Right kidney (tissue), 9 donors: ENCODE data around the gene CHST10.
"Not testable (repeated sequence)": the region's sequence is repeated elsewhere in the genome, so short reads cannot be mapped to it uniquely, and the experiment has no call there.

Experiments used
- DNase-seq: peaks from one replicate; pipeline ENCODE4 v3.0.0-alpha.2; 2016
- long read RNA-seq, 8 donors: transcript quantifications; one replicate each; lab custom pipeline, GENCODE V29; 2026

CHST10 gene
- long read RNA-seq, donor 1, transcript CHST10-201 (7 exons, 2,842 nt), result major isoform, 7 of 7 reads
- long read RNA-seq, donor 1, partial matches to known transcripts, result 0 of 7 reads
- long read RNA-seq, donor 1, other reads (novel, unspliced or antisense), result 0 of 7 reads
- long read RNA-seq, donor 2, partial matches to known transcripts, result 0 of 2 reads
- long read RNA-seq, donor 2, other reads (novel, unspliced or antisense), result 0 of 2 reads
- long read RNA-seq, donor 3, partial matches to known transcripts, result 0 of 2 reads
- long read RNA-seq, donor 3, other reads (novel, unspliced or antisense), result 0 of 2 reads
- long read RNA-seq, donor 4, partial matches to known transcripts, result 0 of 4 reads
- long read RNA-seq, donor 4, other reads (novel, unspliced or antisense), result 0 of 4 reads
- long read RNA-seq, donor 5, transcript CHST10-201 (7 exons, 2,842 nt), result major isoform, 5 of 5 reads
- long read RNA-seq, donor 5, partial matches to known transcripts, result 0 of 5 reads
- long read RNA-seq, donor 5, other reads (novel, unspliced or antisense), result 0 of 5 reads
- long read RNA-seq, donor 6, partial matches to known transcripts, result 0 of 3 reads
- long read RNA-seq, donor 6, other reads (novel, unspliced or antisense), result 0 of 3 reads
- long read RNA-seq, donor 7, transcript CHST10-201 (7 exons, 2,842 nt), result major isoform, 7 of 7 reads
- long read RNA-seq, donor 7, partial matches to known transcripts, result 0 of 7 reads
- long read RNA-seq, donor 7, other reads (novel, unspliced or antisense), result 0 of 7 reads
- long read RNA-seq, donor 8, partial matches to known transcripts, result 0 of 1 reads
- long read RNA-seq, donor 8, other reads (novel, unspliced or antisense), result 0 of 1 reads

GRCh38 chr2:100416935-100417710, at the start of gene CHST10:
CHST10 (minus strand) TSS chr2:100417668; CDS start chr2:100406675, 10,993 bp downstream.
- DNase-seq, result peak; percentile 92

- no peak for DNase-seq
These were observed 43.5 kb upstream of the CHST10 start for GRCh38 chr2:100460904-100461530.

GRCh38 chr2:100456357-100456756, 38.9 kb upstream of the CHST10 start:
- DNase-seq, result not testable (repeated sequence)

GRCh38 chr2:100453853-100454252, 36.4 kb upstream of the CHST10 start:
- DNase-seq, result no peak

GRCh38 chr2:100451734-100452133, 34.3 kb upstream of the CHST10 start:
- no peak for DNase-seq

- DNase-seq, result no peak
These were observed 33.6 kb upstream of the CHST10 start for GRCh38 chr2:100451092-100451491.

- DNase-seq, result no peak
These were observed 29.2 kb upstream of the CHST10 start for GRCh38 chr2:100446696-100447095.

GRCh38 chr2:100437751-100438150, 20.3 kb upstream of the CHST10 start:
- DNase-seq, result no peak

- no peak for DNase-seq
These were observed 12.3 kb upstream of the CHST10 start for GRCh38 chr2:100429726-100430125.

GRCh38 chr2:100427627-100428258, 10.3 kb upstream of the CHST10 start:
- no peak for DNase-seq

GRCh38 chr2:100427111-100427510, 9.6 kb upstream of the CHST10 start:
- DNase-seq, result no peak

- no peak for DNase-seq
These were observed 8.9 kb upstream of the CHST10 start for GRCh38 chr2:100426384-100426720.

- no peak for DNase-seq
These were observed 8.3 kb upstream of the CHST10 start for GRCh38 chr2:100425573-100426383.

- no peak for DNase-seq
These were observed 7.6 kb upstream of the CHST10 start for GRCh38 chr2:100425107-100425506.

- DNase-seq, result no peak
These were observed 6.9 kb upstream of the CHST10 start for GRCh38 chr2:100424277-100424875.

- DNase-seq, result no peak
These were observed 6.2 kb upstream of the CHST10 start for GRCh38 chr2:100423631-100424030.

GRCh38 chr2:100422320-100423055, 5.0 kb upstream of the CHST10 start:
- DNase-seq, result no peak

GRCh38 chr2:100419915-100420314, 2.4 kb upstream of the CHST10 start:
- DNase-seq, result no peak

GRCh38 chr2:100418406-100418962, 1.0 kb upstream of the CHST10 start:
- DNase-seq, result no peak
